COLO668 (cell line): ENCODE measurements around the gene LRP11.

ENCODE experiments used
- DNase-seq: peaks from one replicate; lab custom pipeline; 2025; ENCODE audit not compliant: unreplicated experiment; lab: John Stamatoyannopoulos, UW

Gene LRP11

GRCh38 chr6:149806127-149806526, 58.0 kb downstream of the LRP11 start:
- DNase-seq: no peak

GRCh38 chr6:149783551-149783950, 80.6 kb downstream of the LRP11 start:
- no peak for DNase-seq

GRCh38 chr6:149782337-149782736, 81.8 kb downstream of the LRP11 start:
- no peak for DNase-seq

GRCh38 chr6:149781715-149782114, 82.4 kb downstream of the LRP11 start:
- no peak for DNase-seq

GRCh38 chr6:149779644-149779963, 84.6 kb downstream of the LRP11 start:
- DNase-seq: no peak

DNA sequence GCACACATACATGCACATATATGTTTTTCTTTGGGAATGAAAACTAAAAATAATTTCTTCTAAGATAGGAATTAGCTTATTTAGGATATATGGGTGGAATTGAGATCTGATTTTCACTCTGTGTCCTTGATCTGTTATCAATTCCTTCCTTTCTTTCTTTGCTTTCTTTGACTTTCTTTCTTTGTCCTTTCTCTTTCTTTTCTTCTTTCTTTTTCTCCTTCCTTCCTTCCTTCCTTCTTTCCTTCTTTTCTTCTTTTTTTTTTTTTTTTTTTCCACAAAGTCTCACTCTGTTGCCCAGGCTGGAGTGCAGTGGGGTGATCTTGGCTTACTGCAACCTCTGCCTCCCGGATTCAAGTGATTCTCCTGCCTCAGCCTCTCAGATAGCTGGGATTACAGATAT, 86.5 kb downstream of the LRP11 start:
- DNase-seq: no peak

DNA sequence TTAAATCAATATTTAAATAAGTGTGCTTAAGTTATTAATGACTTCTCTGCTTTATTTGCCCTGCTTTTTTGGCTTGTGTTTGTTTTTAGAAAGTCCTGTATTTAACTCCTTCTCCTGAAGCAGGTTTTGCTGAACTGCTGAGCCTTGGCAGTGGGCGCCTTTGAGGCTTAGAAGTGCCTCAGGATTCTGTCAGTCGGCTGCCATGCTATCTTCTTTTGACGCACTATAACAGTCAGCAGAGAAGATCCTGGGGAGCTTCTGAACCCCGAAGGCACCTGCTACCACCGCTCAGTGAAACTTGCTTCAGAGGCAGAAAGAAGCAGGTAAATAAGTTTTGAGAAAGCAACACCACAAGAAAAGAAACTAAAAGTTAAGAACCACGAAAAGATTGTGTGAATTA, 92.2 kb downstream of the LRP11 start:
- DNase-seq: no peak

DNA sequence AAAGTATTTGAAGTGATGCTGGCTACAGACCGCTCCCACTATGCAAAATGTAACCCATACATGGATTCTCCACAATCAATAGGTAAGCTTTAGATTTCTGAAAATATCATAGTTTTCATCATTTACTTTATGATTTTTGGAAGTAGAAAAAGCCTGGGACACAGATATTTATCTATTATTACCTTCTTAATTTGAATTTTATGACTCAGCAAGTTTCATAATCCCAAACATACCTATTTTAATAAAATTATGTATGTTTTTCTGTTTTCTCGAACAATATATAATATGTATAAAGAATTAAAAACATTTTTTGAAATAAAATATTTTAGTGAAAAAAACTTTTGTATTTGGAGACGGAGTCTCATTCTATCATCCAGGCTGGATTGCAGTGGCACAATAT, 93.0 kb downstream of the LRP11 start:
- DNase-seq: no peak

DNA sequence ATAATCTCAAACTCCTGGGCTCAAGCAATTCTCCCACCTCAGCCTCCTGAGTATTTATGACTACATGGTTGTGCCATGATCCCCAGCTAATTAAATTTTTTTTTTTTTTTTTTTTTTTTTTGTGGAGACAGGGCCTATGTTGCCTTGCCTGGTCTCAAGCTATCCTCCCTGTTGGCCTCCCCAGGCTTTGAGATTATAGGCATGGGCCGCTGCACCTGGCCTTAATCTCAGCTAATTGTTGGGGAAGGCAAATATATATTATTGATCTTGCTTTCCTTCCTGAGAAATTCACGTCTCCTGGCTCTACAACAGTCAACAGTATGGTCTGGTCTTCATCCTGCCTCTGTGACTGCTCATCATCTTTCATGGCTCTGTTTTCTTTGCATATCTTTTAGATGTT, 94.5 kb downstream of the LRP11 start:
- no peak for DNase-seq
